ENCODE results near the gene RNF220. TPM values are rescaled to one million over a fixed set of nuclear protein-coding genes. Genes with fewer than 3 reads are reported as not detected.
A peak's percentile ranks its signal among the peaks of the same experiment; 100 is the strongest.

RNF220 gene
- polyA plus RNA-seq, 1 of the 3 experiments (the other 2 are of a cell fraction) = 83.7 TPM

DNA sequence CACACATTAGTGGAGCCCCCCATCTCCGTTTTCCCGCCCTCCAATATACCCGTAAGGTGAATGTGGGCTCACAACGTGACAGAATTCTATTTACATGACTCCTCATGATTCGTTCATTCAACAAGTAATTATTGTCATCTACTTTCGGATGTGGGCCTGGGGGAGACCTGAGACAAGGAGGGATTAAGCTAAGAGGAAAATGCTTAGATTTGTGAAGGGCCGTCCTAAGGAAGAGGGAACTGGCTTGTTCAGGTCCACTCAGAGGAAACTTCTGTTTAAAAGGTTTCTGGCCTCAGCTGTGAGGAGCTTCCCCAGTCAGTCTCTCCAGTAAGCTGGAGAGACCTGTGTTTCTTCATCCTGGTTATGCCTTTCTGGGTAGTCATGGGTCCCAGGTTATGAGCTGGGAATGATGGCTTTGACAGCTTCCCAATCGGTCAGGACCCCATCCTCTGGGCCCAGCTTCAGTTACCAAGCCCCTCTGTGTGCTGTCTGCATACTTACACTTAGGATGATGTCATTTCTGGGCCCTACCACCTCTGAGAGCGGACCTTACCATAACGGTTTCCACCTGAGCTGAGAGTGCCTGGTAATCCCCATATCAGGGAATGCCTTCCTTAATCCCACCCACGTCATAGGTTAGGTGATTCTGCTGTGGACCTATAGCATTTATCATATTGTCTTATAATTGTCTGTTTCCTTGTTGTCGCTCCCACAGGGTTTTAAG, 49.3 kb upstream of the RNF220 start:
- 60% methylated on average over 11 of the region's 12 CpGs for WGBS (ENCODE audit: low lambda C conversion rate)
- POLR2A ChIA-PET = no interaction called here
- H3K27ac ChIP-seq (ENCODE audit: low read depth in 2 of 2, low read length in 1 of 2) = peak overlapping the region in 1 of 2 experiments; percentile 24; a peak in 1 of 4 replicates
- TF ChIP-seq USF2 (IDR thresholded peaks at IDR 0.05; ENCODE audit: borderline replicate concordance, low read depth, low read length) (no peak), MEF2A (IDR thresholded peaks at IDR 0.05; ENCODE audit: borderline replicate concordance, low read depth) (no peak), RXRA (IDR thresholded peaks at IDR 0.05; ENCODE audit: borderline replicate concordance, low read depth) (no peak), YY1 (IDR thresholded peaks at IDR 0.05; ENCODE audit: low read depth) (no peak), CHD2 (IDR thresholded peaks at IDR 0.05; ENCODE audit: low read length, partially characterized antibody) (no peak), JUND (IDR thresholded peaks at IDR 0.05) (no peak), GATA2 (CRISPR knock-in tag; IDR thresholded peaks at IDR 0.05) (no peak), GABPA (IDR thresholded peaks at IDR 0.05; ENCODE audit: low read depth) (no peak), NRF1 (IDR thresholded peaks at IDR 0.05; ENCODE audit: low read depth, low read length) (no peak), POLR2AphosphoS5 (IDR thresholded peaks at IDR 0.05; ENCODE audit: low read depth, low read length) (no peak), MXI1 (IDR thresholded peaks at IDR 0.05; ENCODE audit: low read depth, low read length) (no peak), NFIC (IDR thresholded peaks at IDR 0.05; ENCODE audit: borderline replicate concordance) (no peak), SMC3 (IDR thresholded peaks at IDR 0.05; ENCODE audit: low read depth, low read length) (no peak), RAD21 (IDR thresholded peaks at IDR 0.05; ENCODE audit: low read length) (no peak), EZH2phosphoT487 (IDR thresholded peaks at IDR 0.05; ENCODE audit: borderline replicate concordance, low read depth) (no peak)
- TF ChIP-seq, protein P1, sequence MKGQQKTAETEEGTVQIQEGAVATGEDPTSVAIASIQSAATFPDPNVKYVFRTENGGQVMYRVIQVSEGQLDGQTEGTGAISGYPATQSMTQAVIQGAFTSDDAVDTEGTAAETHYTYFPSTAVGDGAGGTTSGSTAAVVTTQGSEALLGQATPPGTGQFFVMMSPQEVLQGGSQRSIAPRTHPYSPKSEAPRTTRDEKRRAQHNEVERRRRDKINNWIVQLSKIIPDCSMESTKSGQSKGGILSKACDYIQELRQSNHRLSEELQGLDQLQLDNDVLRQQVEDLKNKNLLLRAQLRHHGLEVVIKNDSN (IDR thresholded peaks at IDR 0.05; ENCODE audit: borderline replicate concordance, low read depth) = no peak
- TF ChIP-seq, protein P2, sequence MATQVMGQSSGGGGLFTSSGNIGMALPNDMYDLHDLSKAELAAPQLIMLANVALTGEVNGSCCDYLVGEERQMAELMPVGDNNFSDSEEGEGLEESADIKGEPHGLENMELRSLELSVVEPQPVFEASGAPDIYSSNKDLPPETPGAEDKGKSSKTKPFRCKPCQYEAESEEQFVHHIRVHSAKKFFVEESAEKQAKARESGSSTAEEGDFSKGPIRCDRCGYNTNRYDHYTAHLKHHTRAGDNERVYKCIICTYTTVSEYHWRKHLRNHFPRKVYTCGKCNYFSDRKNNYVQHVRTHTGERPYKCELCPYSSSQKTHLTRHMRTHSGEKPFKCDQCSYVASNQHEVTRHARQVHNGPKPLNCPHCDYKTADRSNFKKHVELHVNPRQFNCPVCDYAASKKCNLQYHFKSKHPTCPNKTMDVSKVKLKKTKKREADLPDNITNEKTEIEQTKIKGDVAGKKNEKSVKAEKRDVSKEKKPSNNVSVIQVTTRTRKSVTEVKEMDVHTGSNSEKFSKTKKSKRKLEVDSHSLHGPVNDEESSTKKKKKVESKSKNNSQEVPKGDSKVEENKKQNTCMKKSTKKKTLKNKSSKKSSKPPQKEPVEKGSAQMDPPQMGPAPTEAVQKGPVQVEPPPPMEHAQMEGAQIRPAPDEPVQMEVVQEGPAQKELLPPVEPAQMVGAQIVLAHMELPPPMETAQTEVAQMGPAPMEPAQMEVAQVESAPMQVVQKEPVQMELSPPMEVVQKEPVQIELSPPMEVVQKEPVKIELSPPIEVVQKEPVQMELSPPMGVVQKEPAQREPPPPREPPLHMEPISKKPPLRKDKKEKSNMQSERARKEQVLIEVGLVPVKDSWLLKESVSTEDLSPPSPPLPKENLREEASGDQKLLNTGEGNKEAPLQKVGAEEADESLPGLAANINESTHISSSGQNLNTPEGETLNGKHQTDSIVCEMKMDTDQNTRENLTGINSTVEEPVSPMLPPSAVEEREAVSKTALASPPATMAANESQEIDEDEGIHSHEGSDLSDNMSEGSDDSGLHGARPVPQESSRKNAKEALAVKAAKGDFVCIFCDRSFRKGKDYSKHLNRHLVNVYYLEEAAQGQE (IDR thresholded peaks at IDR 0.05; ENCODE audit: low read depth, low read length) = no peak
- TF ChIP-seq, protein P3, sequence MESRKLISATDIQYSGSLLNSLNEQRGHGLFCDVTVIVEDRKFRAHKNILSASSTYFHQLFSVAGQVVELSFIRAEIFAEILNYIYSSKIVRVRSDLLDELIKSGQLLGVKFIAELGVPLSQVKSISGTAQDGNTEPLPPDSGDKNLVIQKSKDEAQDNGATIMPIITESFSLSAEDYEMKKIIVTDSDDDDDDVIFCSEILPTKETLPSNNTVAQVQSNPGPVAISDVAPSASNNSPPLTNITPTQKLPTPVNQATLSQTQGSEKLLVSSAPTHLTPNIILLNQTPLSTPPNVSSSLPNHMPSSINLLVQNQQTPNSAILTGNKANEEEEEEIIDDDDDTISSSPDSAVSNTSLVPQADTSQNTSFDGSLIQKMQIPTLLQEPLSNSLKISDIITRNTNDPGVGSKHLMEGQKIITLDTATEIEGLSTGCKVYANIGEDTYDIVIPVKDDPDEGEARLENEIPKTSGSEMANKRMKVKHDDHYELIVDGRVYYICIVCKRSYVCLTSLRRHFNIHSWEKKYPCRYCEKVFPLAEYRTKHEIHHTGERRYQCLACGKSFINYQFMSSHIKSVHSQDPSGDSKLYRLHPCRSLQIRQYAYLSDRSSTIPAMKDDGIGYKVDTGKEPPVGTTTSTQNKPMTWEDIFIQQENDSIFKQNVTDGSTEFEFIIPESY (IDR thresholded peaks at IDR 0.05; ENCODE audit: borderline replicate concordance, low read depth) = no peak
- H4K20me1 ChIP-seq (ENCODE audit: insufficient read depth) = no peaks in the 10 kb centered on the region; the same call in 1 of the 2 replicates
- H3K9ac ChIP-seq = no peak overlapping the region
- peaks cover 0 to 3% of the 10 kb centered on the region in 2 experiments for H3K36me3 ChIP-seq (replicated peaks in 1 of 2; ENCODE audit: control insufficient read depth in 1 of 2, insufficient read depth in 2 of 2, low read length in 1 of 2)
- peaks cover 10 to 12% of the 10 kb centered on the region in 2 experiments; a peak in 3 of 4 replicates for H3K4me1 ChIP-seq (ENCODE audit: control insufficient read depth in 1 of 2, insufficient read depth in 2 of 2, low read depth in 1 of 2, low read length in 1 of 2)
- peak overlapping the region; percentile 44 to 85; a peak in 3 of 4 replicates for H3K4me3 ChIP-seq (ENCODE audit: low read depth in 2 of 2, low read length in 1 of 2)
- H2AFZ ChIP-seq (ENCODE audit: low read depth) = peak overlapping the region; percentile 98
- peaks cover 40% of the 10 kb centered on the region for H3K79me2 ChIP-seq (ENCODE audit: insufficient read depth)
- no peaks in the 10 kb centered on the region for H3F3A ChIP-seq (replicated peaks; ENCODE audit: insufficient read depth)
- no peak for DNase-seq
- peak overlapping the region; percentile 49; the same call in 1 of the 2 replicates for H3K4me2 ChIP-seq
- CTCF ChIA-PET = interaction anchor here (1.1 kb wide), 1 partner anchor 138 kb away, joined by 3 read pairs; no protein-coding TSS in a partner anchor
- H3K27me3 ChIP-seq (ENCODE audit: insufficient read depth) = no peaks in the 10 kb centered on the region
- no peaks in the 10 kb centered on the region for H3K9me2 ChIP-seq
- H3K9me3 ChIP-seq = no peaks in the 10 kb centered on the region

Measured in SK-N-SH (cell line).